Measurements from ENCODE around the gene ZNF496. TPM values are rescaled to one million over a fixed set of nuclear protein-coding genes. Genes with fewer than 3 reads are reported as not detected.

Gene ZNF496
- total and polyA plus RNA-seq, 2 of the 13 experiments (the other 11 are each of a cell fraction or from before 2014, with no cell fraction given): 14.8 to 18.6 TPM

- TF ChIP-seq ZNF574 (CRISPR knock-in tag; IDR thresholded peaks at IDR 0.05) (no peak), ZBTB34 (CRISPR knock-in tag; IDR thresholded peaks at IDR 0.05) (no peak), CENPBD1 (CRISPR knock-in tag; IDR thresholded peaks at IDR 0.05; ENCODE audit: borderline replicate concordance, low read depth) (no peak), ZNF275 (CRISPR knock-in tag; IDR thresholded peaks at IDR 0.05; ENCODE audit: borderline replicate concordance) (no peak), SMAD1 (CRISPR knock-in tag; IDR thresholded peaks at IDR 0.05; ENCODE audit: borderline replicate concordance, low read depth) (no peak), MAFG (CRISPR knock-in tag; IDR thresholded peaks at IDR 0.05) (no peak), SUZ12 (IDR thresholded peaks at IDR 0.05; ENCODE audit: low read depth, low read length) (no peak), ZNF687 (CRISPR knock-in tag; IDR thresholded peaks at IDR 0.05) (peak; percentile 98), ZNF629 (CRISPR knock-in tag; conservative IDR thresholded peaks at IDR 0.05) (no peak), CBX2 (IDR thresholded peaks at IDR 0.05; ENCODE audit: low read depth, low read length) (no peak), CBX2 (CRISPR knock-in tag; IDR thresholded peaks at IDR 0.05; ENCODE audit: low read depth) (no peak), TIGD3 (CRISPR knock-in tag; IDR thresholded peaks at IDR 0.05; ENCODE audit: borderline replicate concordance) (no peak; the same call in 1 of the 2 replicates), KLF13 (CRISPR knock-in tag; IDR thresholded peaks at IDR 0.05) (no peak), CBX1 (IDR thresholded peaks at IDR 0.05; ENCODE audit: low read depth) (no peak), ZNF292 (CRISPR knock-in tag; IDR thresholded peaks at IDR 0.05; ENCODE audit: borderline replicate concordance, low read depth) (no peak), XRCC5 (optimal IDR thresholded peaks at IDR 0.05; ENCODE audit: low read length) (no peak), KDM4B (CRISPR knock-in tag; IDR thresholded peaks at IDR 0.05) (0 out of 2 replicates have a peak, but pooled peaks have one; percentile 35), GATA4 (IDR thresholded peaks at IDR 0.05; ENCODE audit: borderline replicate concordance, low read depth) (no peak), HOXA5 (CRISPR knock-in tag; IDR thresholded peaks at IDR 0.05) (no peak)
Observed at GRCh38 chr1:247332215-247332622, 552 bp upstream of the ZNF496 start (continued).
